MM.1S (cell line): ENCODE data around the gene PHLDB1.

Experiments
- DNase-seq: peaks from one replicate; pipeline ENCODE4 v3.0.0-alpha.2; 2015
- H2AFZ ChIP-seq: fragments of 300-600 bp; sonication (generic); 2 replicates; pipeline ENCODE4 v1.6.0; 2016; ENCODE audit warnings: antibody characterized with exemption, low read length
- H3F3A ChIP-seq: fragments of 300-600 bp; sonication (generic); 2 replicates; pipeline ENCODE4 v1.6.1; 2016; ENCODE audit warnings: mild to moderate bottlenecking, antibody characterized with exemption, low read length, moderate library complexity, mixed read lengths; ENCODE audit not compliant: insufficient read depth
- H3K27ac ChIP-seq: fragments of 300-600 bp; sonication (generic); 2 replicates; pipeline ENCODE4 v1.5.1; 2016; ENCODE audit warnings: mild to moderate bottlenecking, low read length
- H3K27me3 ChIP-seq: fragments of 300-600 bp; sonication (generic); replicated peaks from 2 replicates; pipeline ENCODE4 v1.6.0; 2016; ENCODE audit warnings: low read length; ENCODE audit not compliant: insufficient read depth
- H3K36me3 ChIP-seq: fragments of 300-600 bp; sonication (generic); replicated peaks from 2 replicates; pipeline ENCODE4 v1.6.1; 2016; ENCODE audit warnings: mild to moderate bottlenecking, low read length, mixed read lengths; ENCODE audit not compliant: insufficient read depth
- H3K4me1 ChIP-seq: fragments of 300-600 bp; sonication (generic); 2 replicates; pipeline ENCODE4 v1.6.1; 2016; ENCODE audit warnings: low read length, mixed read lengths
- H3K4me2 ChIP-seq: fragments of 300-600 bp; sonication (generic); 2 replicates; pipeline ENCODE4 v1.6.0; 2016; ENCODE audit warnings: low read depth, low read length
- H3K4me3 ChIP-seq: fragments of 300-600 bp; sonication (generic); 2 replicates; pipeline ENCODE4 v1.5.1; 2016; ENCODE audit warnings: low read length, mixed read lengths
- H3K79me2 ChIP-seq: fragments of 300-600 bp; sonication (generic); 2 replicates; pipeline ENCODE4 v1.6.1; 2016; ENCODE audit warnings: mixed run types, low read length, mixed read lengths
- H3K9ac ChIP-seq: fragments of 300-600 bp; sonication (generic); 2 replicates; pipeline ENCODE4 v1.6.1; 2016; ENCODE audit warnings: low read length, mixed read lengths
- H3K9me2 ChIP-seq: fragments of 300-600 bp; sonication (generic); replicated peaks from 2 replicates; pipeline ENCODE4 v1.6.1; 2016; ENCODE audit warnings: mild to moderate bottlenecking, low read length, mixed read lengths; ENCODE audit not compliant: insufficient read depth
- H3K9me3 ChIP-seq: fragments of 300-600 bp; sonication (generic); replicated peaks from 2 replicates; pipeline ENCODE4 v1.6.1; 2016; ENCODE audit warnings: mild to moderate bottlenecking, low read length, mixed read lengths; ENCODE audit not compliant: insufficient read depth
- H4K20me1 ChIP-seq: fragments of 300-600 bp; sonication (generic); 2 replicates; pipeline ENCODE4 v1.6.1; 2016; ENCODE audit warnings: mild to moderate bottlenecking, low read length, moderate library complexity, mixed read lengths; ENCODE audit not compliant: insufficient read depth
- EZH2 ChIP-seq: fragments of 300-600 bp; sonication (generic); optimal IDR thresholded peaks from 2 replicates; pipeline ENCODE3; 2017; ENCODE audit warnings: low read depth, mild to moderate bottlenecking, antibody characterized with exemption, low read length, mixed read lengths
- EZH2phosphoT487 ChIP-seq: fragments of 300-600 bp; sonication (generic); IDR thresholded peaks from 2 replicates; pipeline ENCODE4 v1.6.1; 2018; ENCODE audit warnings: antibody characterized with exemption, low read length
- TF ChIP-seq, protein P1 (sequence below): fragments of 300-600 bp; sonication (generic); IDR thresholded peaks from 2 replicates; pipeline ENCODE4 v1.5.1; 2016; ENCODE audit warnings: antibody characterized with exemption, low read length, mixed read lengths

Gene PHLDB1

GRCh38 chr11:118652681-118653181 is 45.3 kb downstream of the PHLDB1 start:
- H3K36me3 ChIP-seq, result no peaks in the 10 kb centered on the region
- H3K9me2 ChIP-seq, result no peaks in the 10 kb centered on the region
- no peak overlapping the region for H3K4me3 ChIP-seq
- no peaks in the 10 kb centered on the region for H3K27me3 ChIP-seq
- H3K79me2 ChIP-seq, result no peaks in the 10 kb centered on the region
- no peak for TF ChIP-seq EZH2
- peaks cover 11% of the 10 kb centered on the region for H3K4me1 ChIP-seq
- no peak overlapping the region for H3K27ac ChIP-seq
- H3K9ac ChIP-seq, result no peak overlapping the region
- H2AFZ ChIP-seq, result no peak overlapping the region
- H3F3A ChIP-seq, result no peaks in the 10 kb centered on the region
- H3K9me3 ChIP-seq, result no peaks in the 10 kb centered on the region
- peak; percentile 43 for DNase-seq
- H4K20me1 ChIP-seq, result no peaks in the 10 kb centered on the region
- H3K4me2 ChIP-seq, result no peak overlapping the region

- H3K9ac ChIP-seq, result no peak overlapping the region
- no peak overlapping the region for H3K4me2 ChIP-seq
- H3K9me3 ChIP-seq, result no peaks in the 10 kb centered on the region
- H2AFZ ChIP-seq, result no peak overlapping the region
- H3K79me2 ChIP-seq, result no peaks in the 10 kb centered on the region
- no peaks in the 10 kb centered on the region for H4K20me1 ChIP-seq
- no peak for DNase-seq
- H3K4me3 ChIP-seq, result no peak overlapping the region
- H3K27me3 ChIP-seq, result no peaks in the 10 kb centered on the region
- no peak overlapping the region for H3K27ac ChIP-seq
- H3K9me2 ChIP-seq, result no peaks in the 10 kb centered on the region
- peaks cover 11% of the 10 kb centered on the region for H3K4me1 ChIP-seq
- no peaks in the 10 kb centered on the region for H3F3A ChIP-seq
- no peaks in the 10 kb centered on the region for H3K36me3 ChIP-seq
- TF ChIP-seq, protein P1, sequence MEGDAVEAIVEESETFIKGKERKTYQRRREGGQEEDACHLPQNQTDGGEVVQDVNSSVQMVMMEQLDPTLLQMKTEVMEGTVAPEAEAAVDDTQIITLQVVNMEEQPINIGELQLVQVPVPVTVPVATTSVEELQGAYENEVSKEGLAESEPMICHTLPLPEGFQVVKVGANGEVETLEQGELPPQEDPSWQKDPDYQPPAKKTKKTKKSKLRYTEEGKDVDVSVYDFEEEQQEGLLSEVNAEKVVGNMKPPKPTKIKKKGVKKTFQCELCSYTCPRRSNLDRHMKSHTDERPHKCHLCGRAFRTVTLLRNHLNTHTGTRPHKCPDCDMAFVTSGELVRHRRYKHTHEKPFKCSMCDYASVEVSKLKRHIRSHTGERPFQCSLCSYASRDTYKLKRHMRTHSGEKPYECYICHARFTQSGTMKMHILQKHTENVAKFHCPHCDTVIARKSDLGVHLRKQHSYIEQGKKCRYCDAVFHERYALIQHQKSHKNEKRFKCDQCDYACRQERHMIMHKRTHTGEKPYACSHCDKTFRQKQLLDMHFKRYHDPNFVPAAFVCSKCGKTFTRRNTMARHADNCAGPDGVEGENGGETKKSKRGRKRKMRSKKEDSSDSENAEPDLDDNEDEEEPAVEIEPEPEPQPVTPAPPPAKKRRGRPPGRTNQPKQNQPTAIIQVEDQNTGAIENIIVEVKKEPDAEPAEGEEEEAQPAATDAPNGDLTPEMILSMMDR, result no peak
- TF ChIP-seq EZH2phosphoT487, result no peak
- no peak for TF ChIP-seq EZH2
These were observed 46.4 kb downstream of the PHLDB1 start for GRCh38 chr11:118653684-118654390.

GRCh38 chr11:118655486-118656190 is 48.2 kb downstream of the PHLDB1 start:
- H3K9me2 ChIP-seq, result no peaks in the 10 kb centered on the region
- H2AFZ ChIP-seq, result no peak overlapping the region
- H3K4me2 ChIP-seq, result no peak overlapping the region
- H3K27ac ChIP-seq, result no peak overlapping the region
- peaks cover 11% of the 10 kb centered on the region for H3K4me1 ChIP-seq
- H3K36me3 ChIP-seq, result no peaks in the 10 kb centered on the region
- DNase-seq, result no peak
- H3K79me2 ChIP-seq, result no peaks in the 10 kb centered on the region
- H3K9ac ChIP-seq, result no peak overlapping the region
- H4K20me1 ChIP-seq, result no peaks in the 10 kb centered on the region
- no peaks in the 10 kb centered on the region for H3F3A ChIP-seq
- no peaks in the 10 kb centered on the region for H3K9me3 ChIP-seq
- TF ChIP-seq, protein P1, result no peak
- TF ChIP-seq EZH2, result no peak
- no peak for TF ChIP-seq EZH2phosphoT487
- no peaks in the 10 kb centered on the region for H3K27me3 ChIP-seq
- no peak overlapping the region for H3K4me3 ChIP-seq
